Nephron progenitor cell (in vitro differentiated cells): ENCODE results near the gene ANO9.

Source experiments
- DNase-seq: peaks from one replicate; pipeline ENCODE4 v3.0.0; 2021
- H3K27ac Mint-ChIP-seq: 2 replicates; pipeline ENCODE4 v1.8.0; 2021; ENCODE audit warnings: mild to moderate bottlenecking, moderate library complexity, mixed read lengths
- H3K27me3 Mint-ChIP-seq: 2 replicates; pipeline ENCODE4 v1.8.0; 2021; ENCODE audit warnings: mild to moderate bottlenecking, low read depth, mixed read lengths; ENCODE audit not compliant: poor library complexity
- H3K36me3 Mint-ChIP-seq: 2 replicates; pipeline ENCODE4 v1.8.0; 2021; ENCODE audit warnings: low read depth, mixed read lengths
- H3K4me1 Mint-ChIP-seq: 2 replicates; pipeline ENCODE4 v1.8.0; 2021; ENCODE audit warnings: mixed read lengths
- H3K4me3 Mint-ChIP-seq: 2 replicates; pipeline ENCODE4 v1.8.0; 2021; ENCODE audit warnings: mild to moderate bottlenecking, moderate library complexity, mixed read lengths
- H3K9me3 Mint-ChIP-seq: 2 replicates; pipeline ENCODE4 v1.8.0; 2021; ENCODE audit warnings: mild to moderate bottlenecking, moderate library complexity, mixed read lengths
- CTCF ChIP-seq: fragments of 200-600 bp; sonication (generic); IDR thresholded peaks from 2 replicates; pipeline ENCODE4 v1.5.0; 2021; ENCODE audit warnings: antibody characterized with exemption

ANO9 gene

GRCh38 chr11:488992-489391 is 47.2 kb upstream of the ANO9 start:
- H3K27me3 Mint-ChIP-seq = no peaks in the 10 kb centered on the region
- no peak for TF ChIP-seq CTCF
- H3K4me1 Mint-ChIP-seq = no peaks in the 10 kb centered on the region
- DNase-seq = no peak
- peaks cover 19% of the 10 kb centered on the region for H3K36me3 Mint-ChIP-seq
- peak overlapping the region; percentile 74 for H3K27ac Mint-ChIP-seq
- H3K9me3 Mint-ChIP-seq = peaks cover 4% of the 10 kb centered on the region
- H3K4me3 Mint-ChIP-seq = no peak overlapping the region

- Mint-ChIP-seq H3K36me3 (peaks cover 23% of the 10 kb centered on the region), H3K27ac (peak overlapping the region; percentile 74), H3K4me1 (no peaks in the 10 kb centered on the region), H3K27me3 (no peaks in the 10 kb centered on the region), H3K4me3 (no peak overlapping the region), H3K9me3 (peaks cover 8% of the 10 kb centered on the region)
- TF ChIP-seq CTCF = no peak
- DNase-seq = no peak
Measured at GRCh38 chr11:488579-488978, 46.8 kb upstream of the ANO9 start.

GRCh38 chr11:488062-488461 is 46.3 kb upstream of the ANO9 start:
- no peak for DNase-seq
- Mint-ChIP-seq H3K4me3 (no peak overlapping the region), H3K27me3 (no peaks in the 10 kb centered on the region), H3K36me3 (peaks cover 28% of the 10 kb centered on the region), H3K9me3 (peaks cover 14% of the 10 kb centered on the region), H3K4me1 (no peaks in the 10 kb centered on the region), H3K27ac (no peak overlapping the region)
- no peak for TF ChIP-seq CTCF

- no peak for TF ChIP-seq CTCF
- H3K4me3 Mint-ChIP-seq = no peak overlapping the region
- H3K27ac Mint-ChIP-seq = no peak overlapping the region
- DNase-seq = no peak
- H3K36me3 Mint-ChIP-seq = peaks cover 28% of the 10 kb centered on the region
- H3K4me1 Mint-ChIP-seq = no peaks in the 10 kb centered on the region
- no peaks in the 10 kb centered on the region for H3K27me3 Mint-ChIP-seq
- H3K9me3 Mint-ChIP-seq = peaks cover 14% of the 10 kb centered on the region
Measured at GRCh38 chr11:487571-488021, 45.8 kb upstream of the ANO9 start.

- DNase-seq = no peak
- Mint-ChIP-seq H3K4me1 (no peaks in the 10 kb centered on the region), H3K27ac (no peak overlapping the region), H3K9me3 (peaks cover 27% of the 10 kb centered on the region), H3K27me3 (no peaks in the 10 kb centered on the region), H3K4me3 (no peak overlapping the region), H3K36me3 (peaks cover 36% of the 10 kb centered on the region)
- TF ChIP-seq CTCF = no peak
Measured at GRCh38 chr11:486189-486588, 44.4 kb upstream of the ANO9 start.

- no peak for TF ChIP-seq CTCF
- H3K27me3 Mint-ChIP-seq = no peaks in the 10 kb centered on the region
- peaks cover 30% of the 10 kb centered on the region for H3K9me3 Mint-ChIP-seq
- H3K4me3 Mint-ChIP-seq = no peak overlapping the region
- peaks cover 48% of the 10 kb centered on the region for H3K36me3 Mint-ChIP-seq
- H3K27ac Mint-ChIP-seq = no peak overlapping the region
- DNase-seq = no peak
- H3K4me1 Mint-ChIP-seq = no peaks in the 10 kb centered on the region
Measured at GRCh38 chr11:484616-485015, 42.8 kb upstream of the ANO9 start.
